ENCODE measurements around the gene PLTP. TPM values are rescaled to one million over a fixed set of nuclear protein-coding genes. Genes with fewer than 3 reads are reported as not detected.
"Not testable (repeated sequence)": the region's sequence is repeated elsewhere in the genome, so short reads cannot be mapped to it uniquely, and the experiment has no call there.

PLTP gene
- total RNA-seq, 1 donor from 2014 or later, result 27.1 TPM

GRCh38 chr20:45874104-45874481 is 37.9 kb downstream of the PLTP start:
- not testable (repeated sequence) for DNase-seq

GRCh38 chr20:45873409-45874103 is 38.4 kb downstream of the PLTP start:
- no peak for DNase-seq

- no peak for DNase-seq
These were observed 39.3 kb downstream of the PLTP start for GRCh38 chr20:45872626-45873025.

GRCh38 chr20:45867819-45868176 is 44.2 kb downstream of the PLTP start:
- DNase-seq, result no peak

- no peak for DNase-seq
These were observed 44.7 kb downstream of the PLTP start for GRCh38 chr20:45867136-45867818.

- DNase-seq, result no peak
These were observed 45.5 kb downstream of the PLTP start for GRCh38 chr20:45866454-45866853.

- no peak for DNase-seq
These were observed 48.1 kb downstream of the PLTP start for GRCh38 chr20:45863543-45864470.

GRCh38 chr20:45861221-45862075 is 50.5 kb downstream of the PLTP start:
- DNase-seq, result no peak

GRCh38 chr20:45860560-45861220 is 51.3 kb downstream of the PLTP start:
- DNase-seq, result no peak

GRCh38 chr20:45859916-45860315 is 52.0 kb downstream of the PLTP start:
- no peak for DNase-seq

- no peak for DNase-seq
These were observed 54.1 kb downstream of the PLTP start for GRCh38 chr20:45857882-45858216.

GRCh38 chr20:45857114-45857881 is 54.7 kb downstream of the PLTP start, which contains the start of the genes ACOT8 and ZSWIM3:
Gene ACOT8, minus strand, starts transcription at chr20:45857392. Its CDS starts 77 bp downstream, at chr20:45857315.
Gene ZSWIM3, plus strand, starts transcription at chr20:45857614. Its CDS starts 212 bp downstream, at chr20:45857826.
- DNase-seq, result peak; percentile 100

- no peak for DNase-seq
These were observed 58.5 kb downstream of the PLTP start for GRCh38 chr20:45853484-45853883.

- DNase-seq, result no peak
These were observed 59.6 kb downstream of the PLTP start for GRCh38 chr20:45852326-45852725.

- DNase-seq, result no peak
These were observed 60.5 kb downstream of the PLTP start for GRCh38 chr20:45851501-45851900.

- no peak for DNase-seq
These were observed 61.0 kb downstream of the PLTP start for GRCh38 chr20:45850926-45851325.

GRCh38 chr20:45850238-45850637 is 61.7 kb downstream of the PLTP start:
- no peak for DNase-seq

GRCh38 chr20:45848969-45849582 is 62.9 kb downstream of the PLTP start:
- no peak for DNase-seq

Data from skin of body (tissue), 2 donors.